GM19467 (cell line): ENCODE results near the gene CPEB2.

ENCODE experiments used
- ATAC-seq: cut with Tn5 transposase; IDR thresholded peaks from one replicate; pipeline ENCODE4 v1.9.1; 2021; ENCODE audit warnings: mild to moderate bottlenecking, moderate library complexity; ENCODE audit not compliant: unreplicated experiment

The CPEB2 gene

GRCh38 chr4:15007201-15007600 is 4.9 kb downstream of the CPEB2 start:
- ATAC-seq, result no peak

GRCh38 chr4:15010038-15010585 is 7.8 kb downstream of the CPEB2 start:
- no peak for ATAC-seq

- ATAC-seq, result no peak
Measured at GRCh38 chr4:15011166-15011565, 8.9 kb downstream of the CPEB2 start.

GRCh38 chr4:15012017-15012788 is 9.9 kb downstream of the CPEB2 start:
- ATAC-seq, result no peak

GRCh38 chr4:15013585-15013984 is 11.3 kb downstream of the CPEB2 start:
- ATAC-seq, result no peak

GRCh38 chr4:15015170-15015569 is 12.9 kb downstream of the CPEB2 start:
- no peak for ATAC-seq

- ATAC-seq, result no peak
Measured at GRCh38 chr4:15018361-15018760, 16.1 kb downstream of the CPEB2 start.

- ATAC-seq, result no peak
Measured at GRCh38 chr4:15020502-15021286, 18.4 kb downstream of the CPEB2 start.

- ATAC-seq, result no peak
Measured at GRCh38 chr4:15021311-15021710, 19.0 kb downstream of the CPEB2 start.

GRCh38 chr4:15021946-15022345 is 19.7 kb downstream of the CPEB2 start:
- ATAC-seq, result no peak

- ATAC-seq, result no peak
Measured at GRCh38 chr4:15024386-15024785, 22.1 kb downstream of the CPEB2 start.

GRCh38 chr4:15025693-15026092 is 23.4 kb downstream of the CPEB2 start:
- no peak for ATAC-seq

GRCh38 chr4:15027921-15028435 is 25.7 kb downstream of the CPEB2 start:
- no peak for ATAC-seq

GRCh38 chr4:15031197-15031596 is 28.9 kb downstream of the CPEB2 start:
- no peak for ATAC-seq

GRCh38 chr4:15031993-15032675 is 29.9 kb downstream of the CPEB2 start:
- no peak for ATAC-seq

- no peak for ATAC-seq
Measured at GRCh38 chr4:15034071-15034764, 31.9 kb downstream of the CPEB2 start.

- no peak for ATAC-seq
Measured at GRCh38 chr4:15035159-15035558, 32.9 kb downstream of the CPEB2 start.

- ATAC-seq, result no peak
Measured at GRCh38 chr4:15037923-15038541, 35.8 kb downstream of the CPEB2 start.

GRCh38 chr4:15040916-15041463 is 38.7 kb downstream of the CPEB2 start:
- no peak for ATAC-seq
